Fibroblast of lung (primary cell): ENCODE measurements around the gene LCNL1.

Experiments
- CTCF ChIP-seq, 2 donors: IDR thresholded peaks in 1 of 2; conservative IDR thresholded peaks in 1 of 2; 1 replicate in 1 of 2; 2 replicates in 1 of 2; pipeline ENCODE4 v1.5.1; 2011 to 2012; ENCODE audit warnings: low read length in 2 of 2, control low read depth in 1 of 2, inconsistent platforms in 1 of 2, low read depth in 1 of 2, mild to moderate bottlenecking in 1 of 2
- EZH2 ChIP-seq: IDR thresholded peaks from 2 replicates; pipeline ENCODE4 v1.5.1; 2012; ENCODE audit warnings: low read length, control low read depth, mild to moderate bottlenecking; ENCODE audit errors: missing control alignments

- no peak for TF ChIP-seq CTCF (conservative IDR thresholded peaks at IDR 0.05 in 1 of 2, IDR thresholded peaks at IDR 0.05 in 1 of 2; ENCODE audit: low read depth in 1 of 2, low read length in 2 of 2)
- TF ChIP-seq EZH2, result no peak
Measured at GRCh38 chr9:136939996-136940525, 42.7 kb upstream of the LCNL1 start.
